PC-9 (cell line): ENCODE results near the gene USHBP1.

Experiments
- CTCF ChIP-seq: fragments of 200-600 bp; sonication (generic); conservative IDR thresholded peaks from 2 replicates; pipeline ENCODE4 v1.6.1; 2017; ENCODE audit warnings: mixed run types, antibody characterized with exemption, mild to moderate bottlenecking, moderate library complexity
- EZH2 ChIP-seq: fragments of 200-600 bp; sonication (generic); IDR thresholded peaks from 2 replicates; pipeline ENCODE4 v1.8.0; 2017; ENCODE audit warnings: antibody characterized with exemption, low read depth

- TF ChIP-seq CTCF: no peak
- TF ChIP-seq EZH2: no peak
Measured at GRCh38 chr19:17213334-17213733, 51.2 kb downstream of the USHBP1 start.
